Pancreas (tissue), 10 donors: ENCODE data around the gene SLC6A13. TPM values are rescaled to one million over a fixed set of nuclear protein-coding genes. Genes with fewer than 3 reads are reported as not detected.
"Not testable (repeated sequence)": the region's sequence is repeated elsewhere in the genome, so short reads cannot be mapped to it uniquely, and the experiment has no call there.

ENCODE experiments used
- ATAC-seq, 4 donors: fragments of 200-7000 bp; cut with Tn5 transposase; one replicate each; pipeline versions ENCODE4 v1.8.0 to v1.9.1; 2020; ENCODE audit warnings: mild to moderate bottlenecking in 4 of 4, moderate library complexity in 4 of 4
- DNase-seq, 6 donors: peaks; one replicate each; pipeline ENCODE4 v3.0.0-alpha.2; 2020
- FAIRE-seq: peaks from 2 replicates; lab custom pipeline; 2012; peaks lifted over from hg19 to GRCh38; lab: Jason Lieb, UNC
- H3K27ac ChIP-seq, 4 donors: fragments of 200-600 bp; sonication (generic); 1 replicate in 3 of 4; 2 replicates in 1 of 4; pipeline versions ENCODE4 v1.5.0 to v1.8.0; 2020
- H3K27me3 ChIP-seq, 4 donors: fragments of 200-600 bp; one replicate each; pipeline ENCODE4 v1.8.0; 2021
- H3K36me3 ChIP-seq, 3 donors: fragments of 200-600 bp; sonication (generic) in 1 of 3; one replicate each; pipeline versions ENCODE4 v1.5.0 to v1.8.0; 2020 to 2021
- H3K4me1 ChIP-seq, 3 donors: fragments of 200-600 bp; one replicate each; pipeline ENCODE4 v1.8.0; 2021
- H3K4me3 ChIP-seq, 4 donors: fragments of 200-600 bp; sonication (generic) in 2 of 4; one replicate each; pipeline versions ENCODE4 v1.5.0 to v1.8.0; 2020 to 2021
- H3K9me3 ChIP-seq, 4 donors: fragments of 200-600 bp; one replicate each; pipeline ENCODE4 v1.8.0; 2021
- CTCF ChIP-seq, 4 donors: fragments of 200-600 bp; sonication (generic) in 3 of 4; IDR thresholded peaks; one replicate each; pipeline versions ENCODE4 v1.5.0 to v1.8.0; 2021; ENCODE audit warnings: antibody characterized with exemption in 4 of 4
- WGBS, 2 donors: extraction: QIAGEN DNeasy Blood & Tissue Kit; methylation state at CpG; one replicate each; pipeline ENCODE4 v1.1.7; 2013; 5-methylcytosine and 5-hydroxymethylcytosine counted together
- intact Hi-C, 3 donors: fragments of 100-400 bp; cut with DNase I; formaldehyde crosslinking; loops; one replicate each; pipeline versions ENCODE4 v1.11.1 to v1.14.2; 2022
- polyA plus RNA-seq, 2 donors: library from polyadenylated mRNA; stranded (reverse); fragments of 200-250 nt; gene quantifications; one replicate each; pipeline ENCODE4 v1.2.3, GENCODE V29; 2013
- total RNA-seq, 6 donors: library from RNA; stranded (reverse); fragmentation: NEBNext Ultra II Directional in 4 of 6; extraction: Animal tissue kit (Norgen Biotek cat#: 25700) in 4 of 6; gene quantifications; one replicate each; pipeline versions ENCODE4 v1.2.1 to v1.2.4, GENCODE V29; 2021 to 2023
- donor health status: healthy with polysubstance abuse.
- donor health status: DM: no; HTN: no; CAD: no; lungs with moderate emphysema.
- donor health status: DM: no; HTN: no; CAD: no.
- donor health status: control.
- donor health status: control.
- donor health status: Bipolar disorder and iron deficiency.
- donor health status: DM: yes; HTN: yes; CAD: no.
- donor health status: DM: no; HTN: no; CAD: no.
- donor health status: DM: no; HTN: no; CAD: no.
- donor health status: DM: yes; HTN: yes; CAD: no.

Gene SLC6A13
- total and polyA plus RNA-seq, 8 donors: 0.23 to 0.35 (median 0.29) TPM; not detected in 4

- Histone ChIP-seq H3K27me3 (peaks cover 0 to 2% (median 0%) of the 10 kb centered on the region in 4 donors), H3K4me1 (no peaks in the 10 kb centered on the region), H3K9me3 (no peaks in the 10 kb centered on the region), H3K4me3 (no peak overlapping the region), H3K27ac (no peak overlapping the region), H3K36me3 (no peaks in the 10 kb centered on the region)
- DNase-seq: peak in 1 of 6 donors; percentile 31
- TF ChIP-seq CTCF (IDR thresholded peaks at IDR 0.05): no peak
- WGBS, 2 donors: 61 to 74% methylated on average over 6 of the region's 6 CpGs
- intact Hi-C loops: no loop called here
- no peak for FAIRE-seq
- no peak for ATAC-seq
These were observed 73.0 kb downstream of the SLC6A13 start for GRCh38 chr12:189622-189962.

GRCh38 chr12:188910-189621, 73.6 kb downstream of the SLC6A13 start:
- WGBS, 2 donors: 8 to 10% methylated on average over 24 to 52 of the region's 52 CpGs
- DNase-seq (peak in 5 of 6 donors; percentile 25 to 86 (median 61)), FAIRE-seq (no peak), ATAC-seq (peak; percentile 91 to 97 (median 95))
- TF ChIP-seq CTCF (IDR thresholded peaks at IDR 0.05): peak; percentile 45 to 78 (median 78)
- Histone ChIP-seq H3K27ac (no peak overlapping the region), H3K36me3 (no peaks in the 10 kb centered on the region), H3K27me3 (peaks cover 0 to 2% (median 0%) of the 10 kb centered on the region in 4 donors), H3K4me3 (peak overlapping the region in 3 of 4 donors; percentile 3 to 47 (median 37)), H3K4me1 (no peaks in the 10 kb centered on the region), H3K9me3 (no peaks in the 10 kb centered on the region)
- intact Hi-C loops: no loop called here

- FAIRE-seq, H3K27me3 ChIP-seq, H3K27ac ChIP-seq, H3K36me3 ChIP-seq, H3K9me3 ChIP-seq, intact Hi-C loops, H3K4me1 ChIP-seq: not testable (repeated sequence)
- 40 to 65% methylated on average over 50 to 53 of the region's 53 CpGs for WGBS, 2 donors
- H3K4me3 ChIP-seq: peak overlapping the region in 3 of 4 donors; percentile 3 to 47 (median 37)
- peak in 3 of 4 donors; percentile 11 to 32 (median 20) for ATAC-seq
- DNase-seq: peak in 1 of 6 donors; percentile 70
These were observed 74.4 kb downstream of the SLC6A13 start for GRCh38 chr12:187986-188909.

- H3K4me3 ChIP-seq: no peak overlapping the region
- DNase-seq (peak in 2 of 6 donors; percentile 7 to 17), ATAC-seq (no peak), FAIRE-seq (no peak)
- H3K9me3 ChIP-seq: no peaks in the 10 kb centered on the region
- no peak overlapping the region for H3K27ac ChIP-seq
- WGBS, 2 donors: 80 to 88% methylated on average over 11 of the region's 11 CpGs
- intact Hi-C loops: no loop called here
- no peaks in the 10 kb centered on the region for H3K36me3 ChIP-seq
- H3K4me1 ChIP-seq: no peaks in the 10 kb centered on the region
- peaks cover 0 to 2% (median 0%) of the 10 kb centered on the region in 4 donors for H3K27me3 ChIP-seq
- no peak for TF ChIP-seq CTCF (IDR thresholded peaks at IDR 0.05)
These were observed 76.5 kb downstream of the SLC6A13 start for GRCh38 chr12:186006-186625.

- no peak for FAIRE-seq
- TF ChIP-seq CTCF (IDR thresholded peaks at IDR 0.05): no peak
These were observed 77.1 kb downstream of the SLC6A13 start for GRCh38 chr12:185576-185955.

More at GRCh38 chr12:185576-185955, 77.1 kb downstream of the SLC6A13 start:
- Histone ChIP-seq H3K9me3 (no peaks in the 10 kb centered on the region), H3K36me3 (no peaks in the 10 kb centered on the region), H3K4me3 (no peak overlapping the region), H3K27me3 (no peaks in the 10 kb centered on the region), H3K27ac (no peak overlapping the region), H3K4me1 (no peaks in the 10 kb centered on the region)
- intact Hi-C loops: no loop called here
- ATAC-seq: no peak
- peak in 1 of 6 donors; percentile 29 for DNase-seq
- 61 to 74% methylated on average over 8 of the region's 8 CpGs for WGBS, 2 donors
